ENCODE results near the gene GAL3ST3. TPM values are rescaled to one million over a fixed set of nuclear protein-coding genes. Genes with fewer than 3 reads are reported as not detected.

The GAL3ST3 gene
- total and polyA plus RNA-seq, 2 of the 8 experiments (the other 6 are each of a cell fraction or from before 2014, with no cell fraction given), result 21.1 to 21.4 TPM

DNA sequence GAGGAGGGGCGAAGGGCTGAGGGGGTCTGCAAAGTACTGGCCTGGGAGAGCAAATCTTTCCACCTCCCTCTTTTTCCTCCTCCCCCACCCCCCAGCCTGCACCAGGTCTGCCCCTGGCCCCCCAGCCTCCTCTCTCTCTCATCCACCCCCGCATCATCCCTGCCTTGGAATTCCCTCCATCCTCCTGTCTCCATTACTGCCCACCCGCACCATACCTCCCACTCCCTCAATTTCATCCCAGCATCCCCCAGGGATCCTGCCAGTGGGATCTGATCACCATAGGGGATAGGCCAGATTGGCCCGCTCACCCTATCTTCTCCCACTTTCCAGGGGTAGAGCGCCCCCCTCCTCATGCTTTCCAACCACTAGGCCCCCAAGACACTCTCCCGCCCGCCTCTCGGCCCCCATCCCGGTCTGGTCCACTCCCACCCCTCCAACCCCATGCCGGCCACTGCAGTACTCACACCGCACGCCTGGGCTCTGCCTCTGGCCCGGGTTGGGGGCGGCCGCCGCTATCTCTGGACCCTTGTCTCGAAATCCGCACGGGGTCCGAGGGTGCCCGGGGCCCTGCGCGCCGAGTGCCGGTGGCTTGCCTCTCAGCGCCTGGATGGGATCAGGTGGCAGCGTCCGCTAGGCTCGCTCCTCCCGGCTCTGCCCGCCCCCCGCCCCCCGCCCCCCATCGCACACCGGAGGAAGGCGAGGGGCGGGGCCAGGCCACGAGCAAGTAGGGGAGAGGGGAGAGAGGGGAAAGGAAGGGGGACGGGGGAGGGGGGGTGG lies at the start of gene GAL3ST3 (continued):
- no peak for TF ChIP-seq CHD7 (IDR thresholded peaks at IDR 0.05; ENCODE audit: insufficient replicate concordance, low read length)
- no peak for TF ChIP-seq ATF3 (IDR thresholded peaks at IDR 0.05; ENCODE audit: insufficient read depth, low read depth, low read length)
- TF ChIP-seq ZNF274 (IDR thresholded peaks at IDR 0.05; ENCODE audit: borderline replicate concordance, extremely low read depth, low read length), result no peak
- no peak for TF ChIP-seq GABPA (IDR thresholded peaks at IDR 0.05; ENCODE audit: borderline replicate concordance, insufficient read depth, low read length)
- TF ChIP-seq ASH2L (IDR thresholded peaks at IDR 0.05; ENCODE audit: low read length), result peak; percentile 66
- no peak for TF ChIP-seq CBX5 (IDR thresholded peaks at IDR 0.05; ENCODE audit: low read depth, low read length)
- TF ChIP-seq BRCA1 (IDR thresholded peaks at IDR 0.05; ENCODE audit: low read depth, low read length), result no peak
- TF ChIP-seq SIN3A (conservative IDR thresholded peaks at IDR 0.05 in 1 of 2, IDR thresholded peaks at IDR 0.05 in 1 of 2; ENCODE audit: low read depth in 1 of 2, low read length in 2 of 2), result no peak
- peak; percentile 10; the same call in 1 of the 2 replicates for TF ChIP-seq MAX (IDR thresholded peaks at IDR 0.05)

Data from H1 (cell line).